Central memory CD4-positive, alpha-beta T cell (primary cell): ENCODE data around the gene TEF.

Source experiments
- DNase-seq: peaks from one replicate; pipeline ENCODE4 v3.0.0; 2022

TEF gene

GRCh38 chr22:41355895-41356294 lies 25.8 kb upstream of the TEF start:
- no peak for DNase-seq

DNA sequence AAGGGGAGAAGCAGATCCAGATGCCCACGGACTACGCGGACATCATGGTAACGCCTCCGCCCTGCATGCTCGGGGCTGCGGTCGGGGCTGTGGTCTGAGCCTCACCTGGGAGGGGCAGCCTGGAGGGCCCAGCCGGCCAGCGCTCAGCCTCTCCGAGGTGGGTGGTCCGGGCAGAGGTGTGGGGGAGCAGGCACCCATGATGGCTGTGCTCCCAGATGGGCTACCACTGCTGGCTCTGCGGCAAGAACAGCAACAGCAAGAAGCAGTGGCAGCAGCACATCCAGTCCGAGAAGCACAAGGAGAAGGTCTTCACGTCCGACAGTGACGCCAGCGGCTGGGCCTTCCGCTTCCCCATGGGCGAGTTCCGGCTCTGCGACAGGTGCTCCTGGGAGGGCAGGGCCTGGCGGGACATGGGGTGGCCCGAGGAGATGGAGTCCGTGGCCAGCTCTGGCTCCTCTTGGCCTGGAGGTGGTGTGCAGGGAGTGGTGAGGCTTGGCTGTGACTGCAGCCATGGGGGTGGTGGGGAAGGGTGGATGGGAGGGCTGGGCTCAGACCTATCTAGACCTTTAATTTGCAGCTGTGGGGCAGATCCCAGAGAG lies 25.2 kb upstream of the TEF start:
- DNase-seq = no peak

- no peak for DNase-seq
Observed at GRCh38 chr22:41357191-41357590, 24.6 kb upstream of the TEF start.

- DNase-seq = no peak
Observed at GRCh38 chr22:41358927-41359326, 22.8 kb upstream of the TEF start.

GRCh38 chr22:41359376-41359775 lies 22.4 kb upstream of the TEF start:
- DNase-seq = no peak

DNA sequence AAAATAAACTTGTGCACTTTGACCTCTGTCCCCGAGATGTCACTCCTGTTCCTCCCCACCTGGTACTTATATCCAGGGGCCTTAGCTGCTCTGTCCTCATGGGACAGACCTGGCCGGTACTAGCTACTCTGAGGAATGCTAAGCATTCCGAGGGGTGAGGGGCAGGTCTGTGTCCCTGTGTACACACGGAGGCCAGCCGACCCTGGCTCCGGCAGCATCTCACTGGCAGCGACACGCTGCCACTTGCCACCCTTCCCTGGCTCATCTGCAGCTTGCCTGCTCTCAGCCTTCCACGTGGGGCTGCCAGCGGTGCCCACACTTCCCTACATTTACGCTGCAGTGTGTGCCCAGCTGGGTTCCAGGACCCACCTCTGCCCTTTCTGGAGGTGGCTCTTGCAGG lies 21.6 kb upstream of the TEF start:
- no peak for DNase-seq

DNA sequence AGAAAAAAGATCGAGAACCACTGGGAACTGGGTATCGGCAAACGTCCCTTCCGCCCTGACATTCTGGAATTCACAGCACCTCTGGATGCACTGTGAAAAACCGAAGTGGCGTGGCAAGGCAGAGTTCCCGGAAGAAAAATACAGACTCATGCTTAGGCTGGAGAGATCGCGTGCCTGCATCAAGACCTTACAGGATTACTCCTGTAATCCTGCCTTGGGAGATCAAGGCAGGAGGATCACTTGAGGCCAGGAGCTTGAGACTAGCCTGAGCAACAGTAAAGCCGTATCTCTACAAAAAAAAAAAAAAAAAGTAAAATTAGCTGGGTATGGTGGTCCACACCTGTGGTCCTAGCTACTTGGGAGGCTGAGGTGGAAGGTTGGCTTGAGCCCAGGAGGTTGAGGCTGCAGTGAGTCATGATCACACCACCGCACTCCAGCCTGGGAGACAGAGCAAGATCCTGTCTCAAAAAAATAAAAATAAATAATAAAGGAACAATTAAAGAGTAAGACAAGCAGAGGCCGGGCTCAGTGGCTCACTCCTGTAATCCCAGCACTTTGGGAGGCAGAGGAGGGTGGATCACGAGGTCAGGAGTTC lies 19.9 kb upstream of the TEF start:
- DNase-seq = no peak

- no peak for DNase-seq
Observed at GRCh38 chr22:41362615-41363014, 19.1 kb upstream of the TEF start.

- no peak for DNase-seq
Observed at GRCh38 chr22:41364233-41364632, 17.5 kb upstream of the TEF start.

DNA sequence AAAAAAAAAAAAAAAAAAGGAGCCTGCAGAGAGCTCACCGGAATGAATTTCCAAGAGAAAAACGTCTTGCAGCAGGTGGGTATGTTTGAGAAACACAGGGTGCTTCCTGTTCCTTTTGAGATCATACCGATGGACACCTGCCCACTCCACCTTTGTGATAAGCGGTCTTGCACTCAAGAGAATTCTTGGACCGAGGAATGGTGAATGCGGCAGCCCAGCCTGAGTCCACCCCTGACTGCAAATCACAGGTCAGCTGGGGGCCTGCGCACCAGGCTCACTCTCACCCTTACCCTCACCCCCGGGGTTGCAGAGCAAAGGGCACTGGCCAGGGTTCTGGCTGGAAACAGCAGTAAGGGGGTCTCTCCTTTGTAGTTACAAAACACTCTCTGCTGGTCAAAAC lies 16.8 kb upstream of the TEF start:
- DNase-seq = no peak

- no peak for DNase-seq
Observed at GRCh38 chr22:41365425-41365824, 16.3 kb upstream of the TEF start.

- no peak for DNase-seq
Observed at GRCh38 chr22:41366323-41367029, 15.3 kb upstream of the TEF start.

- no peak for DNase-seq
Observed at GRCh38 chr22:41367039-41367679, 14.6 kb upstream of the TEF start.

DNA sequence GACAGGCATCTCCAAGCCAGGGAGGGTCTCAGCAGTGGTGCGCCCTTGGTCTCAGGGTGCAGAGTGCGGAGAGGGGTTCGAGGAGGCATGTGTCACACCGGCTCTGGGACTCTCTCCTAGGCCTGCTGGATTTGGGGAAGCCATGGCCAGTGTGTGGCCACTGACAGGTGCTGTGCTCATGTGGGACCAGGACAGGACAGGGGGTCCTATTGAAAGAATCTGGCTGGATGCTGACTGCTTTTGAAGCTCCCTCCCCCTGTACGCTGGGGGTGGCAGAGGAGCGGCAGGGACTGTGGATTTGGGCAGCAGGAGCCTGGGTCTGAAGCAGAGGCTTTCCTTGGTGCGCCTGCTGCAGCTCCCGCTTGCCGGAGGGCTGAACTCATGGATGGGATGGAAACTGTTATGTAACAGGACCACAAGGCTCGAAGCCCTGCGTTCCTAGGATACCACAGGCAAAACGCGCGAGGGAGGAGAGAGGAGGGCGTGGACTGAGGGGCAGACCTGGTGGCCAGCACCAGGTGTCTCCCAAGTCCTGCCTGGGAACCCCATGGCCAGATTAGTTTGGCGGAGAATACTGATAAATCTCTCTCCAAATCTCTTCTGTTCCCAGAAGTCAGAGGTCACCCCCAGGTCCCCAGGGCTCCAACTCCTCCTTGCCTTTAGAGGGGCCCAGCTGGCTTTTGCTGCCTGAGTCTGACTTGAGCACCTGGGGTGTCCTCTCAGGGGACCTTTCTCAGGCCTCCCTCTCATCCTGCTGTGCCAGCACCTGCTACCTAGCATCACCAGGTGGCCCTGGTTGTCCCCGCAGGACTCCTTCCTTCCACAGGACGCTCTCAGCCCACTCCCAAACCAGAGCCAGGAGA lies 13.8 kb upstream of the TEF start:
- DNase-seq = no peak

GRCh38 chr22:41368543-41369423 lies 13.0 kb upstream of the TEF start:
- no peak for DNase-seq

- DNase-seq = no peak
Observed at GRCh38 chr22:41369424-41369745, 12.4 kb upstream of the TEF start.

DNA sequence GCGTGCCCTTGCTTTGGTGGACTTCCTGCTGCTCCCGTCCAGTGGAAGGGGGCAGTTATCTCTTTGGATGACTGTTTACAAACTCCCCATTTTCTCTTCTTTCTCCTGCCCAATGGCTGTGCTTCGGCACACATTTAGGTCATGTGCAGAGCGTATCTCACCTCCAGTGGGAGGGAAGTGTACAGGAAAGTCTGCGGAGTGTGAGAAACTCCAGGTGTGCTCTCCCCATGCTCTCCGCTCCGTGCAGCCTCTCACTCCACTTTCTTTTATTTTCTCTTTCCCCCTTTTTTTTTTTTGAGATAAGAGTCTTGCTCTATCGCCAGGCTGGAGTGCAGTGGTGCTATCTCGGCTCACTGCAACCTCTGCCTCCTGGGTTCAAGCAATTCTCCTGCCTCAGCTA lies 11.9 kb upstream of the TEF start:
- no peak for DNase-seq

GRCh38 chr22:41377846-41378245 lies 3.9 kb upstream of the TEF start:
- DNase-seq = no peak

GRCh38 chr22:41380993-41381328 lies 781 bp upstream of the TEF start:
- DNase-seq = no peak

DNA sequence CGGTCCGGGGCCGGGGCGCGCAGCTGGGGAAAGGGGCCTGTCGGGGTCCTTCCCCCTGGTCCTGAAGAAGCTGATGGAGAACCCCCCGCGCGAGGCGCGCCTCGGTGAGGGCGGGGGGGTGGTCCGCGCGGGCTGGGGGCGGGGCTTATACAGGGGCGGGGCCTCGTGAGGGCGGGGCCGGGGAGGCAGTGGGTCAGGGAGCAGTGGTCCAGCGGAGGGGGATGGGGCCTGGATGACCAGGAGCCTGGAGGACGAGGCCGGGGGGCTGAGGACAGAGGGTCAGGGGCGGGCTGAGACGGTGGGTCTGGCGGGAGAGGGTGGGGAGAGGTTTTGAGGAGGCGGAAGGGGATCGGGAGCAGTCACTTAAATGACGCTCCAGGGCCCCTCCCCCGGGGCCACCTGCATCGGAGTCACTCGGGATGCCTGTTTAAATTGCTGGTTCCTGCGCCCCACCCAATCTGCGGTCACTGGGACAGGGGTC lies 396 bp downstream of the TEF start:
- DNase-seq = peak; percentile 59

- DNase-seq = no peak
Observed at GRCh38 chr22:41382610-41383009, 868 bp downstream of the TEF start.

DNA sequence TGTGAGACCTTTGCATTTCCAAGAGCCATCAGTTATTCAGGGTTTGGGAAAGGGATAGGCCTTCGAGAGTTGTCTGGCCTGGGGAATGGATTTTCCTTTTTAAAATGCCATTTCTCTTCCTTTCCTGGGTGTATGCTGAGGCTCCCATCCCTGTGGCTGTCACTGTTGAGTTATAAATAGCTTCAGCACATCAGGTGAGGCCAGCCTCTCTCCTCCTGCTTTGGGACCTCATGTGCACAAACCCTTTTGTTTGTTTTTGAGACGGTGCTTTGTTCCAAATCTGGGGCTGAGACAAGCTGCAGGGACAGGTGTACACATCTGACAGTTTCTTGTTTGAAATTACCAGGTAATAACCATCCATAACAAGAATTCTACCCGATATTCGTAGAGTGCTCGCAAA lies 1.3 kb downstream of the TEF start:
- DNase-seq = no peak
